CD14-positive monocyte (primary cell): ENCODE results near the gene REV3L. TPM values are rescaled to one million over a fixed set of nuclear protein-coding genes. Genes with fewer than 3 reads are reported as not detected.

ENCODE experiments used
- DNase-seq, 3 donors: peaks; one replicate each; pipeline ENCODE4 v3.0.0-alpha.2; 2011 to 2022
- H2AFZ ChIP-seq: 2 replicates; pipeline ENCODE4 v1.6.0; 2012; ENCODE audit warnings: mild to moderate bottlenecking, low read depth, low read length, inconsistent platforms; ENCODE audit not compliant: insufficient read depth, poor library complexity, severe bottlenecking
- H3K27ac ChIP-seq, 2 donors: 1 replicate in 1 of 2; 2 replicates in 1 of 2; pipeline ENCODE4 v1.5.1; 2012 to 2013; ENCODE audit warnings: low read length in 2 of 2, control low read depth in 1 of 2, inconsistent platforms in 1 of 2, low read depth in 1 of 2, mild to moderate bottlenecking in 1 of 2
- H3K27me3 ChIP-seq, 2 donors: one replicate each; pipeline versions ENCODE4 v1.6.0 to v1.6.1; 2011 to 2013; ENCODE audit warnings: low read length in 2 of 2; ENCODE audit not compliant: control insufficient read depth in 2 of 2, insufficient read depth in 2 of 2
- H3K36me3 ChIP-seq, 2 donors: replicated peaks in 1 of 2; 1 replicate in 1 of 2; 2 replicates in 1 of 2; pipeline versions ENCODE4 v1.5.1 to v1.6.1; 2012 to 2013; ENCODE audit warnings: low read length in 2 of 2, control low read depth in 1 of 2, inconsistent platforms in 1 of 2, mild to moderate bottlenecking in 1 of 2; ENCODE audit not compliant: insufficient read depth in 2 of 2, control insufficient read depth in 1 of 2
- H3K4me1 ChIP-seq, 2 donors: 1 replicate in 1 of 2; 2 replicates in 1 of 2; pipeline versions ENCODE4 v1.5.1 to v1.6.1; 2012 to 2013; ENCODE audit warnings: low read length in 2 of 2, control low read depth in 1 of 2, inconsistent platforms in 1 of 2, mild to moderate bottlenecking in 1 of 2, moderate library complexity in 1 of 2; ENCODE audit not compliant: insufficient read depth in 2 of 2, control insufficient read depth in 1 of 2
- H3K4me2 ChIP-seq: replicated peaks from 2 replicates; pipeline ENCODE3; 2012; ENCODE audit warnings: low read length, moderate library complexity, mild to moderate bottlenecking; ENCODE audit not compliant: poor library complexity, severe bottlenecking; ENCODE audit errors: extremely low read depth
- H3K4me3 ChIP-seq, 3 experiments: fragments of 200-600 bp in 1 of 3; sonication (generic) in 1 of 3; replicated peaks in 1 of 3; 1 replicate in 2 of 3; 2 replicates in 1 of 3; pipeline ENCODE4 v1.5.1; 2011 to 2013; ENCODE audit warnings: low read length in 3 of 3, mild to moderate bottlenecking in 3 of 3, control low read depth in 2 of 3, low read depth in 2 of 3, inconsistent platforms in 1 of 3, moderate library complexity in 1 of 3
- H3K79me2 ChIP-seq: 2 replicates; pipeline ENCODE4 v1.6.0; 2012; ENCODE audit warnings: mild to moderate bottlenecking, control low read depth, inconsistent platforms, low read length, moderate library complexity; ENCODE audit not compliant: insufficient read depth
- H3K9ac ChIP-seq: 2 replicates; pipeline ENCODE4 v1.6.0; 2017; ENCODE audit warnings: low read length, mild to moderate bottlenecking; ENCODE audit not compliant: insufficient read depth, poor library complexity, severe bottlenecking
- H3K9me3 ChIP-seq, 2 donors: replicated peaks in 1 of 2; 1 replicate in 1 of 2; 2 replicates in 1 of 2; pipeline versions ENCODE4 v1.5.1 to v1.6.1; 2012 to 2013; ENCODE audit warnings: low read length in 2 of 2, control low read depth in 1 of 2; ENCODE audit not compliant: control insufficient read depth in 1 of 2, insufficient read depth in 1 of 2
- H4K20me1 ChIP-seq: 2 replicates; pipeline ENCODE4 v1.6.0; 2012; ENCODE audit warnings: mild to moderate bottlenecking, low read length, control low read depth, moderate library complexity; ENCODE audit not compliant: insufficient read depth
- H3K27ac Mint-ChIP-seq, 7 donors: one replicate each; pipeline ENCODE4 v1.8.0; 2020; ENCODE audit warnings: mild to moderate bottlenecking in 7 of 7, mixed read lengths in 7 of 7, moderate library complexity in 6 of 7, inconsistent platforms in 2 of 7
- H3K27me3 Mint-ChIP-seq, 3 donors: one replicate each; pipeline ENCODE4 v1.8.0; 2021 to 2022; ENCODE audit warnings: low read depth in 3 of 3, mild to moderate bottlenecking in 3 of 3, mixed read lengths in 3 of 3, moderate library complexity in 3 of 3, inconsistent platforms in 1 of 3
- H3K36me3 Mint-ChIP-seq, 2 donors: one replicate each; pipeline ENCODE4 v1.8.0; 2020; ENCODE audit warnings: mixed read lengths in 2 of 2, inconsistent platforms in 1 of 2, mild to moderate bottlenecking in 1 of 2
- H3K4me1 Mint-ChIP-seq: one replicate; pipeline ENCODE4 v1.8.0; 2020; ENCODE audit warnings: mild to moderate bottlenecking, mixed read lengths
- H3K4me3 Mint-ChIP-seq, 2 donors: one replicate each; pipeline ENCODE4 v1.8.0; 2020; ENCODE audit warnings: mild to moderate bottlenecking in 2 of 2, mixed read lengths in 2 of 2, moderate library complexity in 1 of 2
- H3K9me3 Mint-ChIP-seq, 7 donors: one replicate each; pipeline ENCODE4 v1.8.0; 2020 to 2022; ENCODE audit warnings: mixed read lengths in 7 of 7, mild to moderate bottlenecking in 6 of 7, moderate library complexity in 6 of 7, inconsistent platforms in 2 of 7
- WGBS: methylation state at CpG from one replicate; pipeline ENCODE4 v1.1.5; 2013; ENCODE audit warnings: missing lambda C conversion rate; ENCODE audit not compliant: insufficient coverage; 5-methylcytosine and 5-hydroxymethylcytosine counted together
- intact Hi-C, 2 donors: fragments of 100-400 bp; cut with micrococcal nuclease; formaldehyde crosslinking; loops; one replicate each; pipeline versions ENCODE4 v1.15.0 to v1.15.1; 2023
- polyA plus RNA-seq, 3 donors: library from polyadenylated mRNA; depleted of rRNA in 1 of 3; unstranded in 2 of 3; stranded (reverse) in 1 of 3; fragments of 300-500 nt in 2 of 3; fragments of >200 nt in 1 of 3; fragmentation: Illumina TruSeq in 2 of 3; gene quantifications; 1 replicate in 2 of 3; 2 replicates in 1 of 3; pipeline ENCODE4 v1.2.3, GENCODE V29; 2012 to 2021
- TF ChIP-seq, protein P1 (sequence below): fragments of 200-600 bp; IDR thresholded peaks from one replicate; pipeline ENCODE4 v1.8.0; 2022; ENCODE audit warnings: antibody characterized with exemption, mild to moderate bottlenecking

The REV3L gene
- polyA plus RNA-seq, 3 donors, result 3.4 to 5.7 (median 4.9) TPM

- Histone ChIP-seq H3K27me3 (no peaks in the 10 kb centered on the region), H3K4me2 (no peak overlapping the region), H4K20me1 (no peaks in the 10 kb centered on the region), H2AFZ (no peak overlapping the region), H3K27ac (no peak overlapping the region), H3K79me2 (no peaks in the 10 kb centered on the region), H3K36me3 (peaks cover 5 to 45% of the 10 kb centered on the region in 2 donors), H3K4me1 (no peaks in the 10 kb centered on the region), H3K4me3 (no peak overlapping the region), H3K9me3 (peaks cover 7 to 12% of the 10 kb centered on the region in 2 donors), H3K9ac (no peak overlapping the region)
- intact Hi-C loops, result no loop called here
- no peaks in the 10 kb centered on the region for H3K4me1 Mint-ChIP-seq
- H3K27me3 Mint-ChIP-seq, result no peaks in the 10 kb centered on the region
- WGBS, result 100% methylated on average over 1 of the region's 1 CpG
- H3K9me3 Mint-ChIP-seq, result peaks cover 5 to 13% (median 10%) of the 10 kb centered on the region in 7 donors
- no peak overlapping the region for H3K27ac Mint-ChIP-seq
- TF ChIP-seq, protein P1, sequence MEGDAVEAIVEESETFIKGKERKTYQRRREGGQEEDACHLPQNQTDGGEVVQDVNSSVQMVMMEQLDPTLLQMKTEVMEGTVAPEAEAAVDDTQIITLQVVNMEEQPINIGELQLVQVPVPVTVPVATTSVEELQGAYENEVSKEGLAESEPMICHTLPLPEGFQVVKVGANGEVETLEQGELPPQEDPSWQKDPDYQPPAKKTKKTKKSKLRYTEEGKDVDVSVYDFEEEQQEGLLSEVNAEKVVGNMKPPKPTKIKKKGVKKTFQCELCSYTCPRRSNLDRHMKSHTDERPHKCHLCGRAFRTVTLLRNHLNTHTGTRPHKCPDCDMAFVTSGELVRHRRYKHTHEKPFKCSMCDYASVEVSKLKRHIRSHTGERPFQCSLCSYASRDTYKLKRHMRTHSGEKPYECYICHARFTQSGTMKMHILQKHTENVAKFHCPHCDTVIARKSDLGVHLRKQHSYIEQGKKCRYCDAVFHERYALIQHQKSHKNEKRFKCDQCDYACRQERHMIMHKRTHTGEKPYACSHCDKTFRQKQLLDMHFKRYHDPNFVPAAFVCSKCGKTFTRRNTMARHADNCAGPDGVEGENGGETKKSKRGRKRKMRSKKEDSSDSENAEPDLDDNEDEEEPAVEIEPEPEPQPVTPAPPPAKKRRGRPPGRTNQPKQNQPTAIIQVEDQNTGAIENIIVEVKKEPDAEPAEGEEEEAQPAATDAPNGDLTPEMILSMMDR, result no peak
- DNase-seq, result no peak
- no peak overlapping the region for H3K4me3 Mint-ChIP-seq
- peaks cover 37 to 64% of the 10 kb centered on the region in 2 donors for H3K36me3 Mint-ChIP-seq
These were observed 185.2 kb downstream of the REV3L start for GRCh38 chr6:111297776-111298175.

DNA sequence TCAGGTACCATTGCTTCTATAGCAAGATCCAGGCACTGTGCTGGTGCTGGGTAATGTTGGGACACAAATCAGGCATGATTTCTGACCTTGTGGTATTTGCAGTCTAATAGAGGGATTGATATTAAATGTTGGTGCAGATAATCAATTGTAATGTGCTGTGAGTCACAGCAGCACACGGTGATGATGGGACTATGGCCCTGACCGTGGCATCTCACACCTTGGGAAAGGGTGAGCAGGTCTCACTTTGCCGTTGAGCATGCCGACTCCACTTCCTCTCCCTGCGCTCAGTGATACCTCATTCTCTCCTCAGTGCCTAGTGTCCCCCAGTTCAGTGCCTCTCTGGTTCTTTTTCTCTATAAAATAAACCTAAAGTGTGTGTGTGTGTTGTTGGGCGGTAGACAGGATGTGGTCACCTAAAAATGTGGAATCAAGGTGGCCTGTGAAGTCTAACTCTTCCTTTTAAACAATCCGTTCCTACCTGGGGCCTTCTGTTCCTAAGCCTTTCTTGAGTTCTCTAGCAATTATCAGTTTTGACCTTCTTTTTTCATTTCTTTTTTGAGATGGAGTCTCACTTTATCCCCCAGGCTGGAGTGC, 188.5 kb downstream of the REV3L start:
- Histone ChIP-seq H2AFZ (no peak overlapping the region), H3K27ac (no peak overlapping the region), H3K4me3 (no peak overlapping the region), H3K9me3 (no peaks in the 10 kb centered on the region), H3K4me1 (no peaks in the 10 kb centered on the region), H3K79me2 (no peaks in the 10 kb centered on the region), H4K20me1 (no peaks in the 10 kb centered on the region), H3K4me2 (no peak overlapping the region), H3K9ac (no peak overlapping the region), H3K36me3 (peaks cover under 1 to 40% of the 10 kb centered on the region in 2 donors), H3K27me3 (no peaks in the 10 kb centered on the region)
- intact Hi-C loops, result no loop called here
- H3K4me1 Mint-ChIP-seq, result peaks cover 4% of the 10 kb centered on the region
- WGBS, result 100% methylated on average over 2 of the region's 7 CpGs
- no peak overlapping the region for H3K4me3 Mint-ChIP-seq
- peaks cover 0 to 2% (median 0%) of the 10 kb centered on the region in 7 donors for H3K9me3 Mint-ChIP-seq
- peaks cover 26 to 50% of the 10 kb centered on the region in 2 donors for H3K36me3 Mint-ChIP-seq
- no peak for DNase-seq
- TF ChIP-seq, protein P1, result no peak
- no peaks in the 10 kb centered on the region for H3K27me3 Mint-ChIP-seq
- peak overlapping the region in 3 of 7 donors; percentile 10 to 60 (median 41) for H3K27ac Mint-ChIP-seq
